MM.1S (cell line): ENCODE results near the gene DGKA.

Experiments
- DNase-seq: peaks from one replicate; pipeline ENCODE4 v3.0.0-alpha.2; 2015
- H2AFZ ChIP-seq: fragments of 300-600 bp; sonication (generic); 2 replicates; pipeline ENCODE4 v1.6.0; 2016; ENCODE audit warnings: antibody characterized with exemption, low read length
- H3F3A ChIP-seq: fragments of 300-600 bp; sonication (generic); 2 replicates; pipeline ENCODE4 v1.6.1; 2016; ENCODE audit warnings: mild to moderate bottlenecking, antibody characterized with exemption, low read length, moderate library complexity, mixed read lengths; ENCODE audit not compliant: insufficient read depth
- H3K27ac ChIP-seq: fragments of 300-600 bp; sonication (generic); 2 replicates; pipeline ENCODE4 v1.5.1; 2016; ENCODE audit warnings: mild to moderate bottlenecking, low read length
- H3K27me3 ChIP-seq: fragments of 300-600 bp; sonication (generic); replicated peaks from 2 replicates; pipeline ENCODE4 v1.6.0; 2016; ENCODE audit warnings: low read length; ENCODE audit not compliant: insufficient read depth
- H3K36me3 ChIP-seq: fragments of 300-600 bp; sonication (generic); replicated peaks from 2 replicates; pipeline ENCODE4 v1.6.1; 2016; ENCODE audit warnings: mild to moderate bottlenecking, low read length, mixed read lengths; ENCODE audit not compliant: insufficient read depth
- H3K4me1 ChIP-seq: fragments of 300-600 bp; sonication (generic); 2 replicates; pipeline ENCODE4 v1.6.1; 2016; ENCODE audit warnings: low read length, mixed read lengths
- H3K4me2 ChIP-seq: fragments of 300-600 bp; sonication (generic); 2 replicates; pipeline ENCODE4 v1.6.0; 2016; ENCODE audit warnings: low read depth, low read length
- H3K4me3 ChIP-seq: fragments of 300-600 bp; sonication (generic); 2 replicates; pipeline ENCODE4 v1.5.1; 2016; ENCODE audit warnings: low read length, mixed read lengths
- H3K79me2 ChIP-seq: fragments of 300-600 bp; sonication (generic); 2 replicates; pipeline ENCODE4 v1.6.1; 2016; ENCODE audit warnings: mixed run types, low read length, mixed read lengths
- H3K9ac ChIP-seq: fragments of 300-600 bp; sonication (generic); 2 replicates; pipeline ENCODE4 v1.6.1; 2016; ENCODE audit warnings: low read length, mixed read lengths
- H3K9me2 ChIP-seq: fragments of 300-600 bp; sonication (generic); replicated peaks from 2 replicates; pipeline ENCODE4 v1.6.1; 2016; ENCODE audit warnings: mild to moderate bottlenecking, low read length, mixed read lengths; ENCODE audit not compliant: insufficient read depth
- H3K9me3 ChIP-seq: fragments of 300-600 bp; sonication (generic); replicated peaks from 2 replicates; pipeline ENCODE4 v1.6.1; 2016; ENCODE audit warnings: mild to moderate bottlenecking, low read length, mixed read lengths; ENCODE audit not compliant: insufficient read depth
- H4K20me1 ChIP-seq: fragments of 300-600 bp; sonication (generic); 2 replicates; pipeline ENCODE4 v1.6.1; 2016; ENCODE audit warnings: mild to moderate bottlenecking, low read length, moderate library complexity, mixed read lengths; ENCODE audit not compliant: insufficient read depth
- EZH2 ChIP-seq: fragments of 300-600 bp; sonication (generic); optimal IDR thresholded peaks from 2 replicates; pipeline ENCODE3; 2017; ENCODE audit warnings: low read depth, mild to moderate bottlenecking, antibody characterized with exemption, low read length, mixed read lengths
- EZH2phosphoT487 ChIP-seq: fragments of 300-600 bp; sonication (generic); IDR thresholded peaks from 2 replicates; pipeline ENCODE4 v1.6.1; 2018; ENCODE audit warnings: antibody characterized with exemption, low read length
- TF ChIP-seq, protein P1 (sequence below): fragments of 300-600 bp; sonication (generic); IDR thresholded peaks from 2 replicates; pipeline ENCODE4 v1.5.1; 2016; ENCODE audit warnings: antibody characterized with exemption, low read length, mixed read lengths

Gene DGKA

DNA sequence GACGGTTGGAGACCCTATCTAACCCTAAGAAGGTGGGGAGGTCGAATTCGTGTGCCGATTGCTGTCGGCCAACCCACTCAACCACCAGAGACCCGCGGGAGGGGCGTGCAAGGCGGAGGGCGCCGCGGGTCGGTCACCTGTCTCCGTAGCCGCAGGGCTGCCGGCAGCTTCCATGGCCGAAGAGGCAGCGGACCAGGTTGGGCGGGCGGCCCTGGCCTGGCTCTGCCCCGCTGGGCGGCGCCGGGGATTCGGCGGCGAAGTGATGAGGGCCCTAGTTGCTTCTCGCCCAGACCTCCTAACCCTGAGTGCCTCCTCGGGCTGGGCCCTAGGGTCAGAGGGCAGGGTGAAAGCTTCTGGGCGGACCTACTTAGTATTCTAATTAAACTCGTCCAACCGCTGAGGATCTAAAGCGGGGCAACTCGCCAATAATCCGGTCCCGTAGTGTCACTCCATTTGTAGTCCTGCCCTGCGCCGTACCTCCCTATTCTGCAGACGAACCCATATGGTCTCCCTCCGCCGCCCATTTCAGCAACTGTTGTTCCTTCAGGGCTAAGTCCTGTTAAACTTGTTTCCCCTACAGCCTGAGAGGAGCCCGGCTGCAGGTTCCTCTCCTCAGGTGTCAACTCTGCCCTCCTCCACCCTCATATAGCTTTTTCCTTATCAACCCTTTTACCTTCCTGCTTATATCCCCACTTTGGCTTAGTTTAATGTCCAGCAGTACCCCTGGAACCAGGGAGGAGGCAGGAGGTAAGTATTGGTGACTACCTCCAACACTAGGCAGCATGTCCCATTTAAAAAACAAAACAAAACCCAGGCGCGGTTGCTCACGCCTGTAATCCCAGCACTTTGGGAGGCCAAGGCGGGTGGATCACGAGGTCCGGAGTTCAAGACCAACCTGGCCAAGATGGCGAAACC is 3.1 kb upstream of the DGKA start, which contains the start of gene PYM1:
PYM1 (minus strand) TSS at position 307 of the 915 bp plus-strand sequence; CDS start at position 174, 133 bp downstream.
- peak; percentile 93 for DNase-seq
- Histone ChIP-seq H3K27ac (peak within 1 kb of the TSS; percentile 86), H3K4me3 (peak within 1 kb of the TSS; percentile 94), H3K4me1 (peaks cover 34% of the 10 kb centered on the region), H3K9me2 (no peaks in the 10 kb centered on the region), H3K79me2 (peaks cover 43% of the 10 kb centered on the region), H3K9me3 (no peaks in the 10 kb centered on the region), H3F3A (peaks cover 39% of the 10 kb centered on the region), H3K27me3 (0 out of 2 replicates have a peak, but pooled peaks cover 7% of the 10 kb centered on the region), H4K20me1 (no peaks in the 10 kb centered on the region), H3K36me3 (no peaks in the 10 kb centered on the region), H3K9ac (peak within 1 kb of the TSS; percentile 87), H2AFZ (peak within 1 kb of the TSS; percentile 88), H3K4me2 (peak within 1 kb of the TSS; percentile 94)
- TF ChIP-seq, protein P1, sequence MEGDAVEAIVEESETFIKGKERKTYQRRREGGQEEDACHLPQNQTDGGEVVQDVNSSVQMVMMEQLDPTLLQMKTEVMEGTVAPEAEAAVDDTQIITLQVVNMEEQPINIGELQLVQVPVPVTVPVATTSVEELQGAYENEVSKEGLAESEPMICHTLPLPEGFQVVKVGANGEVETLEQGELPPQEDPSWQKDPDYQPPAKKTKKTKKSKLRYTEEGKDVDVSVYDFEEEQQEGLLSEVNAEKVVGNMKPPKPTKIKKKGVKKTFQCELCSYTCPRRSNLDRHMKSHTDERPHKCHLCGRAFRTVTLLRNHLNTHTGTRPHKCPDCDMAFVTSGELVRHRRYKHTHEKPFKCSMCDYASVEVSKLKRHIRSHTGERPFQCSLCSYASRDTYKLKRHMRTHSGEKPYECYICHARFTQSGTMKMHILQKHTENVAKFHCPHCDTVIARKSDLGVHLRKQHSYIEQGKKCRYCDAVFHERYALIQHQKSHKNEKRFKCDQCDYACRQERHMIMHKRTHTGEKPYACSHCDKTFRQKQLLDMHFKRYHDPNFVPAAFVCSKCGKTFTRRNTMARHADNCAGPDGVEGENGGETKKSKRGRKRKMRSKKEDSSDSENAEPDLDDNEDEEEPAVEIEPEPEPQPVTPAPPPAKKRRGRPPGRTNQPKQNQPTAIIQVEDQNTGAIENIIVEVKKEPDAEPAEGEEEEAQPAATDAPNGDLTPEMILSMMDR: no peak
- no peak for TF ChIP-seq EZH2phosphoT487
- TF ChIP-seq EZH2: no peak

DNA sequence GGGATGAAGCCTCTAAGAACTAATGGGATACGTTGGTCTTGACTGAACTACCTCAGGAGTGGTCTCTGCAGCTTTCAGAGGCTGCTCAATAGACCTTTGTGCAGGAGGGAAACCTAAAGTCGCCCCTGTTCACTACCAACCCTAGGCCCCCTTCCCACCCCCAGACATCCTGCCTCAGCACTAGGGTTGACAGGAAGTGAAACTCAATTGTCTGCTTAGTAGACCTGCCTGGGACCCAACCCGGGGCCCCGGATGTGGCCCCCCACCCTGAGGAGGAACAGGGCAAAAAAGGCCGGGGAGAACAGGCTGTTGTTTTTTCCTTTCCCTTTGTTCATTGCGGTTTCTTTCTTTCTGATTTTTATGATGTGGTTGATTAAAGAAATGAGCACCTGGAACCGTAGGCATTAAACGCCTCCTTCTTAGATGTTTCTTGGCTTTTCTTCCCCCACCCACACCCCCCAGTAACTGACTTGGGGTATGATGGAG is 1.6 kb upstream of the DGKA start:
- Histone ChIP-seq H3K4me2 (peak overlapping the region; percentile 94), H3K79me2 (peaks cover 30% of the 10 kb centered on the region), H3K9me2 (no peaks in the 10 kb centered on the region), H3K36me3 (no peaks in the 10 kb centered on the region), H3K4me1 (peaks cover 34% of the 10 kb centered on the region), H3K9me3 (no peaks in the 10 kb centered on the region), H3K9ac (peak overlapping the region; percentile 22; the same call in 1 of the 2 replicates), H3F3A (peaks cover 39% of the 10 kb centered on the region), H3K4me3 (peak overlapping the region; percentile 2; the same call in 1 of the 2 replicates), H3K27ac (peak overlapping the region; percentile 86), H3K27me3 (0 out of 2 replicates have a peak, but pooled peaks cover 10% of the 10 kb centered on the region), H2AFZ (peak overlapping the region; percentile 55), H4K20me1 (no peaks in the 10 kb centered on the region)
- peak; percentile 76 for DNase-seq
- TF ChIP-seq EZH2phosphoT487 (no peak), EZH2 (no peak)
- TF ChIP-seq, protein P1: no peak

DNA sequence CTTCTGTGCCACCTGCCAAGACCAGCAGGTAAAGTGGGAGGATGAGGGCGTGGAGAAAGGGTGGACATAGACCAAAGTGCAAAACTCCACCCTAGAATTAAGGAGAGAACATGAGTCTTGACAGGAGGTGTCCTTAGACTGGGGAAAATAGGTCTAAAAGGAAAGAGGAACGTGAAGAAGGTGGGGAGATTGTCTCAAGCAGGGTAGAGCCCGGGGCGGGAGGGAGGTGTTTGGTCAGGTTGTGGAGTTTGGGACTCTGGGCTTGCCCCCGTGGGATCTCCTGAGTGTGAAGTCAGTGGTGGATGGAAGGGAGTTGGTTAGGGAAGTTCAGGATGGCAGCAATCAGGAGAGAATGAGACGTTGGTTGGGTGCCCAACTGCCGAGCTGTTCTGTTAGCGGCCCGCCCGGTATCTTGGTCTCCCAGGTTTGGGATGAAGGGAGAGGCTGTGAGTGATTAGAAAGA is 386 bp downstream of the DGKA start:
- no peaks in the 10 kb centered on the region for H4K20me1 ChIP-seq
- H3K36me3 ChIP-seq: no peaks in the 10 kb centered on the region
- peak overlapping the region; percentile 79 for H3K4me2 ChIP-seq
- H3K79me2 ChIP-seq: peaks cover 12% of the 10 kb centered on the region
- no peak overlapping the region for H3K27ac ChIP-seq
- H3K27me3 ChIP-seq: 0 out of 2 replicates have a peak, but pooled peaks cover 10% of the 10 kb centered on the region
- no peaks in the 10 kb centered on the region for H3K9me2 ChIP-seq
- TF ChIP-seq EZH2phosphoT487: no peak
- H3K4me1 ChIP-seq: peaks cover 25% of the 10 kb centered on the region
- DNase-seq: no peak
- peak overlapping the region; percentile 55 for H3K4me3 ChIP-seq
- peaks cover 36% of the 10 kb centered on the region for H3F3A ChIP-seq
- peak overlapping the region; percentile 33; the same call in 1 of the 2 replicates for H3K9ac ChIP-seq
- no peaks in the 10 kb centered on the region for H3K9me3 ChIP-seq
- H2AFZ ChIP-seq: peak overlapping the region; percentile 93
